Measurements from ENCODE around the gene PARVA. TPM values are rescaled to one million over a fixed set of nuclear protein-coding genes. Genes with fewer than 3 reads are reported as not detected.

Gene PARVA
- total RNA-seq, 4 donors from 2014 or later = 181 to 228 (median 210) TPM

DNA sequence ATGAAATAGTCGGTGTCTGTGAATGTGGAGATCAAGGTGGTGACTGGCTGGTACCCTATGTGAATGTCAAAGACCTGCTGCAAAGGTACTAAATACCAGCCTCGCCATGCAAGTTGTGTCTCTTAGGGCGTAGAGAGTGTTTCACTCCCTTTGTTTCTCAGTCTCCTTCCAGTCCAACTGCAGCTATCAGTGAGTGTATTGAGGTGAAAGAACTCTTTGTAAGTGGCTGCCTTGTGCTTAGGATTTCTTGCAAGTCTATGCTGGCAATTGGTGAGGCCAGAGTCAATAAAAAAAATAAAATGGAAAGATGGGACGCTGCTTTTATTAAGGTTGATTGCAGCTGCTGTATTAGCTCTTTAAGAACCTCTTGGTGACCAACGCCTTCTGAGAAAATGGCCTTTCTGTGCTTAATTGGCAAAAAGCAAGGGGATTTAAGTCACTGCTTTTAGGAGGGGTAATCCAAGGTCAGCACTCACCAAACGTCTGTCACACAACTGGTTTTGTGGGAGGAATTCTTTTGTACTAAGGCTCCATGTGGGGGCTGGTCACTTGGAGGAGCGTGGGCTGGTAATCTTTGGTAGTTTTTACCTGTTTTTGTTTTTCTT lies 95.1 kb downstream of the PARVA start:
- no peaks in the 10 kb centered on the region for H3K27me3 ChIP-seq
- H3K27ac ChIP-seq (replicated peaks in 1 of 4) = peak overlapping the region; percentile 41 to 78 (median 76)
- peaks cover 27 to 42% (median 40%) of the 10 kb centered on the region in 4 donors for H3K36me3 ChIP-seq
- H3K9me3 ChIP-seq = no peaks in the 10 kb centered on the region
- 64% methylated on average over 7 of the region's 7 CpGs for WGBS
- no peak for TF ChIP-seq POLR2AphosphoS5 (IDR thresholded peaks at IDR 0.05)
- TF ChIP-seq EP300 (IDR thresholded peaks at IDR 0.05) = no peak
- no peak for TF ChIP-seq POLR2A (IDR thresholded peaks at IDR 0.05; ENCODE audit: low read depth)
- no peak for TF ChIP-seq CTCF (IDR thresholded peaks at IDR 0.05)
- H3K4me1 ChIP-seq = peaks cover 28 to 72% (median 62%) of the 10 kb centered on the region in 4 donors
- DNase-seq (ENCODE audit: extremely low spot score) = peak; percentile 85
- no peak overlapping the region for H3K4me3 ChIP-seq
- intact Hi-C loops (cut with DNase I) = no loop called here

- Histone ChIP-seq H3K4me3 (no peak overlapping the region), H3K9me3 (no peaks in the 10 kb centered on the region), H3K4me1 (peaks cover 29 to 70% (median 63%) of the 10 kb centered on the region in 4 donors), H3K36me3 (peaks cover 31 to 49% (median 49%) of the 10 kb centered on the region in 4 donors), H3K27ac (replicated peaks in 1 of 4) (peak overlapping the region; percentile 41 to 78 (median 76)), H3K27me3 (no peaks in the 10 kb centered on the region)
- 83% methylated on average over 9 of the region's 9 CpGs for WGBS
- DNase-seq (ENCODE audit: extremely low spot score) = peak; percentile 70
- TF ChIP-seq POLR2AphosphoS5 (IDR thresholded peaks at IDR 0.05) = no peak
- intact Hi-C loops (cut with DNase I) = no loop called here
These were observed 96.0 kb downstream of the PARVA start for GRCh38 chr11:12473381-12473780.

- WGBS = 88% methylated on average over 7 of the region's 7 CpGs
- Histone ChIP-seq H3K4me1 (peaks cover 28 to 60% (median 54%) of the 10 kb centered on the region in 4 donors), H3K4me3 (no peak overlapping the region), H3K36me3 (peaks cover 34 to 64% (median 62%) of the 10 kb centered on the region in 4 donors), H3K9me3 (no peaks in the 10 kb centered on the region), H3K27me3 (no peaks in the 10 kb centered on the region), H3K27ac (replicated peaks in 1 of 4) (peak overlapping the region in 1 of 4 donors; percentile 78)
- intact Hi-C loops (cut with DNase I) = no loop called here
- no peak for TF ChIP-seq CTCF (IDR thresholded peaks at IDR 0.05)
- peak; percentile 79 for DNase-seq (ENCODE audit: extremely low spot score)
These were observed 97.5 kb downstream of the PARVA start for GRCh38 chr11:12474871-12475270.

DNA sequence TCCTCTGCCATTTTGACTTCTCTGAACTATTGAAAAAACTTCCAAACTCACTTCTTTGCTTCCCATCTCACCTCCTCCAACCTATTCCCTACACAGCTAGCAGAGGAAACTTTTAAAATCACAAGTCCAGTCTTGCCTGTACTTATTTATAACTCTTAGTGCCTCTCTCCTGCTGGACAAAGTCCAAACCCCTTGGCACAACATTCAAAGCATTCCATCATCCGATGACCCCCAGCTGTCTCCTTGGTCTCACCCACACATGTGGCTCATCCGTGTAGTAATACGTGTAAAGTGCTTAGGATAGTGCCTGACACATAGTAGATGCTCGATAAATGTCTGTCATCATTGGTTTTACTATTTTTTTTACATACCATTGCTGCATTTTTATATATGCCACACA lies 101.4 kb downstream of the PARVA start:
- no peak overlapping the region for H3K4me3 ChIP-seq
- intact Hi-C loops (cut with DNase I) = no loop called here
- peak overlapping the region; percentile 37 to 65 (median 52) for H3K27ac ChIP-seq (replicated peaks in 1 of 4)
- no peaks in the 10 kb centered on the region for H3K27me3 ChIP-seq
- 50% methylated on average over 4 of the region's 4 CpGs for WGBS
- TF ChIP-seq POLR2AphosphoS5 (IDR thresholded peaks at IDR 0.05) (peak in 1 of 2 donors; percentile 46), POLR2A (IDR thresholded peaks at IDR 0.05; ENCODE audit: low read depth) (no peak)
- no peaks in the 10 kb centered on the region for H3K9me3 ChIP-seq
- peak; percentile 53 for DNase-seq (ENCODE audit: extremely low spot score)
- peaks cover 19 to 49% (median 38%) of the 10 kb centered on the region in 4 donors for H3K4me1 ChIP-seq
- peaks cover 38 to 95% (median 77%) of the 10 kb centered on the region in 4 donors for H3K36me3 ChIP-seq

DNA sequence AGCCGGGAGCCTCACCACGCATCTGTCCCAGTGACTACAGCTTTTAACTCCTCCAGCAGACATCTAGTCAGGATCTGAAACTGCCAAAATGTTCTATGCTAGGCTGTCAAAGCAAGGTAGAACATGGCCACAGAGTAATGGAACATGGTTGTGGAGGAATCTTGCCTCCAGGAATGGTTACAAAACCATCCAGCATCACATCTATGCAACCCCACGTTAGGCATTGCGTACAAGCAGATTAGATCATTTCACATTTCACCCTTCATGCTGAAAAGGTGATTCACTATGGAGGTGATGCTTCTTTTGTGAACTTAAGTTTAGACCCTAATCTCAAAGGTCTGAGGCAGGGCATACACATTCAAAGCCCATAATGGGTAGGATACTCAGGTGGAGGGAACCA lies 103.0 kb downstream of the PARVA start:
- H3K4me1 ChIP-seq = peaks cover 26 to 58% (median 38%) of the 10 kb centered on the region in 4 donors
- no peaks in the 10 kb centered on the region for H3K9me3 ChIP-seq
- H3K27me3 ChIP-seq = no peaks in the 10 kb centered on the region
- H3K36me3 ChIP-seq = peaks cover 28 to 95% (median 60%) of the 10 kb centered on the region in 4 donors
- no peak for TF ChIP-seq POLR2AphosphoS5 (IDR thresholded peaks at IDR 0.05)
- no peak for TF ChIP-seq CTCF (IDR thresholded peaks at IDR 0.05)
- TF ChIP-seq POLR2A (IDR thresholded peaks at IDR 0.05; ENCODE audit: low read depth) = no peak
- no peak for TF ChIP-seq EP300 (IDR thresholded peaks at IDR 0.05)
- DNase-seq (ENCODE audit: extremely low spot score) = peak; percentile 62
- intact Hi-C loops (cut with DNase I) = no loop called here
- peak overlapping the region; percentile 20 to 46 (median 30) for H3K27ac ChIP-seq (replicated peaks in 1 of 4)
- no peak overlapping the region for H3K4me3 ChIP-seq
- 86% methylated on average over 4 of the region's 4 CpGs for WGBS

Measured in esophagus muscularis mucosa (tissue), 4 donors.